ENCODE measurements around the gene BAG1.

GRCh38 chr9:33263131-33264002, 1.1 kb downstream of the BAG1 start:
- TF ChIP-seq CTCF (conservative IDR thresholded peaks at IDR 0.05; ENCODE audit: low read depth, low read length) (no peak), EZH2 (IDR thresholded peaks at IDR 0.05; ENCODE audit: low read length, unreplicated experiment) (no peak), EZH2phosphoT487 (IDR thresholded peaks at IDR 0.05; ENCODE audit: borderline replicate concordance, low read length) (no peak)
